ENCODE measurements around the gene ZFAND6. TPM values are rescaled to one million over a fixed set of nuclear protein-coding genes. Genes with fewer than 3 reads are reported as not detected.
A peak's percentile ranks its signal among the peaks of the same experiment; 100 is the strongest.

ZFAND6 gene
- total RNA-seq, 2 donors from 2014 or later, result 21.8 to 39.7 TPM

- ATAC-seq, result no peak
- DNase-seq, result no peak
- Histone ChIP-seq H3K4me1 (peaks cover 17% of the 10 kb centered on the region), H3K4me3 (no peak overlapping the region), H3K36me3 (replicated peaks in 1 of 2; ENCODE audit: insufficient read depth in 1 of 2, low read depth in 2 of 2) (no peaks in the 10 kb centered on the region), H3K27ac (peak overlapping the region in 1 of 4 donors; percentile 3), H3K27me3 (no peaks in the 10 kb centered on the region), H3K9me3 (no peaks in the 10 kb centered on the region)
- WGBS, 2 donors, result 69 to 80% methylated on average over 6 of the region's 6 CpGs
- TF ChIP-seq CTCF (IDR thresholded peaks at IDR 0.05), result no peak
- no peak for TF ChIP-seq POLR2A (IDR thresholded peaks at IDR 0.05)
- intact Hi-C loops (cut with DNase I), result no loop called here
Measured at GRCh38 chr15:80161468-80162016, 102.1 kb downstream of the ZFAND6 start.

- Histone ChIP-seq H3K36me3 (replicated peaks in 1 of 2; ENCODE audit: insufficient read depth in 1 of 2, low read depth in 2 of 2) (no peaks in the 10 kb centered on the region), H3K4me1 (peaks cover 17% of the 10 kb centered on the region), H3K4me3 (no peak overlapping the region), H3K27ac (peak overlapping the region in 1 of 4 donors; percentile 3), H3K9me3 (no peaks in the 10 kb centered on the region), H3K27me3 (no peaks in the 10 kb centered on the region)
- intact Hi-C loops (cut with DNase I), result no loop called here
- TF ChIP-seq POLR2A (IDR thresholded peaks at IDR 0.05), result no peak
- WGBS, 2 donors, result 24 to 36% methylated on average over 6 of the region's 6 CpGs
- DNase-seq (no peak), ATAC-seq (peak; percentile 37)
Measured at GRCh38 chr15:80162059-80162554, 102.6 kb downstream of the ZFAND6 start.

GRCh38 chr15:80163217-80163616, 103.7 kb downstream of the ZFAND6 start:
- ATAC-seq (no peak), DNase-seq (no peak)
- Histone ChIP-seq H3K36me3 (replicated peaks in 1 of 2; ENCODE audit: insufficient read depth in 1 of 2, low read depth in 2 of 2) (no peaks in the 10 kb centered on the region), H3K4me1 (peaks cover 17% of the 10 kb centered on the region), H3K27ac (no peak overlapping the region), H3K9me3 (no peaks in the 10 kb centered on the region), H3K4me3 (no peak overlapping the region), H3K27me3 (no peaks in the 10 kb centered on the region)
- TF ChIP-seq POLR2A (IDR thresholded peaks at IDR 0.05) (no peak), CTCF (IDR thresholded peaks at IDR 0.05) (no peak)
- WGBS, 2 donors, result 66 to 80% methylated on average over 5 of the region's 5 CpGs
- intact Hi-C loops (cut with DNase I), result no loop called here

GRCh38 chr15:80163897-80164296, 104.4 kb downstream of the ZFAND6 start:
- no peak overlapping the region for H3K27ac ChIP-seq
- no peaks in the 10 kb centered on the region for H3K36me3 ChIP-seq (replicated peaks in 1 of 2; ENCODE audit: insufficient read depth in 1 of 2, low read depth in 2 of 2)
- DNase-seq, result no peak
- 93 to 94% methylated on average over 1 of the region's 1 CpG for WGBS, 2 donors
- no peak for TF ChIP-seq POLR2A (IDR thresholded peaks at IDR 0.05)
- no peak for TF ChIP-seq CTCF (IDR thresholded peaks at IDR 0.05)
- no peaks in the 10 kb centered on the region for H3K9me3 ChIP-seq
- no peak for ATAC-seq
- no peak overlapping the region for H3K4me3 ChIP-seq
- no peaks in the 10 kb centered on the region for H3K27me3 ChIP-seq
- intact Hi-C loops (cut with DNase I), result no loop called here
- H3K4me1 ChIP-seq, result peaks cover 17% of the 10 kb centered on the region

GRCh38 chr15:80167936-80168335, 108.5 kb downstream of the ZFAND6 start:
- Histone ChIP-seq H3K27ac (no peak overlapping the region), H3K36me3 (replicated peaks in 1 of 2; ENCODE audit: insufficient read depth in 1 of 2, low read depth in 2 of 2) (no peaks in the 10 kb centered on the region), H3K4me3 (no peak overlapping the region), H3K9me3 (no peaks in the 10 kb centered on the region), H3K4me1 (peaks cover 3% of the 10 kb centered on the region), H3K27me3 (no peaks in the 10 kb centered on the region)
- ATAC-seq (no peak), DNase-seq (no peak)
- 91 to 92% methylated on average over 8 of the region's 8 CpGs for WGBS, 2 donors
- intact Hi-C loops (cut with DNase I), result no loop called here
- TF ChIP-seq CTCF (IDR thresholded peaks at IDR 0.05) (no peak), POLR2A (IDR thresholded peaks at IDR 0.05) (no peak)
